ENCODE measurements around the gene UNKL.

UNKL gene

DNA sequence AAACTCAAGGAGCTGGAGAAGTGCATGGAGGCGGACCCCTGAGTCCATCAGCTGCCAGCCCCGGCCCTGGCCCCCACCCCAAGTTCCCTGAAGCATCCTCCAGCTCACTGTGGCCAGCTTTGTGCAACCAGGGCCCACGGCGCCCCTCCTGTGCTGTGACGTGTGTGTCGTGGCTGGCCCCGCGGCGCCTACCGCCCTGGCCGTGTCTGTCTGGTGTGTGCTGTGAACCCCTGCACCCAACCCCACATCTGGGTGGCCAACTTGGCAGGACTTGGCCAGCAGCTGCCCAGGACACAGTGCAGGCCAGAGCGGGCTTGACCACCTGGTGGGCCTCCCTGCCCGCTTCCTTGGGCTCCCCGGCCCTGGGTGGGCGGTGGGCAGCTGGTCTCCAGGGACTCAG lies 66.1 kb downstream of the UNKL start:
- Histone ChIP-seq H2AFZ (ENCODE audit: low read length) (no peak overlapping the region), H3K27me3 (ENCODE audit: insufficient read depth, low read length) (peaks cover 4% of the 10 kb centered on the region; the same call in 1 of the 2 replicates), H3K9me3 (ENCODE audit: low read length) (no peaks in the 10 kb centered on the region), H3F3A (ENCODE audit: insufficient read depth, low read length) (no peaks in the 10 kb centered on the region), H3K4me2 (ENCODE audit: low read length) (no peak overlapping the region), H3K9me2 (ENCODE audit: low read depth, low read length) (no peaks in the 10 kb centered on the region), H3K4me3 (ENCODE audit: low read depth, low read length, poor library complexity, severe bottlenecking) (no peak overlapping the region), H3K79me2 (ENCODE audit: insufficient read depth, low read length) (0 out of 2 replicates have a peak, but pooled peaks cover 7% of the 10 kb centered on the region), H3K36me3 (ENCODE audit: insufficient read depth, low read length) (peaks cover 19% of the 10 kb centered on the region), H3K4me1 (ENCODE audit: insufficient read depth, low read length, severe bottlenecking) (peaks cover 35% of the 10 kb centered on the region), H3K9ac (ENCODE audit: low read length) (no peak overlapping the region), H4K20me1 (ENCODE audit: insufficient read depth, low read length) (no peaks in the 10 kb centered on the region), H3K27ac (ENCODE audit: low read depth, low read length, poor library complexity, severe bottlenecking) (no peak overlapping the region)
- TF ChIP-seq, protein P1, sequence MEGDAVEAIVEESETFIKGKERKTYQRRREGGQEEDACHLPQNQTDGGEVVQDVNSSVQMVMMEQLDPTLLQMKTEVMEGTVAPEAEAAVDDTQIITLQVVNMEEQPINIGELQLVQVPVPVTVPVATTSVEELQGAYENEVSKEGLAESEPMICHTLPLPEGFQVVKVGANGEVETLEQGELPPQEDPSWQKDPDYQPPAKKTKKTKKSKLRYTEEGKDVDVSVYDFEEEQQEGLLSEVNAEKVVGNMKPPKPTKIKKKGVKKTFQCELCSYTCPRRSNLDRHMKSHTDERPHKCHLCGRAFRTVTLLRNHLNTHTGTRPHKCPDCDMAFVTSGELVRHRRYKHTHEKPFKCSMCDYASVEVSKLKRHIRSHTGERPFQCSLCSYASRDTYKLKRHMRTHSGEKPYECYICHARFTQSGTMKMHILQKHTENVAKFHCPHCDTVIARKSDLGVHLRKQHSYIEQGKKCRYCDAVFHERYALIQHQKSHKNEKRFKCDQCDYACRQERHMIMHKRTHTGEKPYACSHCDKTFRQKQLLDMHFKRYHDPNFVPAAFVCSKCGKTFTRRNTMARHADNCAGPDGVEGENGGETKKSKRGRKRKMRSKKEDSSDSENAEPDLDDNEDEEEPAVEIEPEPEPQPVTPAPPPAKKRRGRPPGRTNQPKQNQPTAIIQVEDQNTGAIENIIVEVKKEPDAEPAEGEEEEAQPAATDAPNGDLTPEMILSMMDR (IDR thresholded peaks at IDR 0.05; ENCODE audit: low read length) = no peak
- TF ChIP-seq EZH2 (IDR thresholded peaks at IDR 0.05; ENCODE audit: borderline replicate concordance, low read length) = no peak

DNA sequence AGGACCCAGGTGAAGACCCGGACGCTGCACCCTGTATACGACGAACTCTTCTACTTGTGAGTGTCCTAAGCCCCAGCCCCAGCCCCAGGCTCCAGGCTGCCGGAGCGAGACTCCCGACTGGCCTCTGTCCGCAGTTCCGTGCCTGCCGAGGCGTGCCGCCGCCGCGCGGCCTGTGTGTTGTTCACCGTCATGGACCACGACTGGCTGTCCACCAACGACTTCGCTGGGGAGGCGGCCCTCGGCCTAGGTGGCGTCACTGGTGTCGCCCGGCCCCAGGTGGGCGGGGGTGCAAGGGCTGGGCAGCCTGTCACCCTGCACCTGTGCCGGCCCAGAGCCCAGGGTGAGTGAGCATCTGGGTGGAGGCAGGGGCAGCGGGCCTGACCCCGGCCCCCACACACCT lies 66.5 kb downstream of the UNKL start:
- Histone ChIP-seq H3K36me3 (ENCODE audit: insufficient read depth, low read length) (peaks cover 19% of the 10 kb centered on the region), H3K9ac (ENCODE audit: low read length) (no peak overlapping the region), H4K20me1 (ENCODE audit: insufficient read depth, low read length) (no peaks in the 10 kb centered on the region), H3K4me1 (ENCODE audit: insufficient read depth, low read length, severe bottlenecking) (peaks cover 32% of the 10 kb centered on the region), H3K79me2 (ENCODE audit: insufficient read depth, low read length) (0 out of 2 replicates have a peak, but pooled peaks cover 7% of the 10 kb centered on the region), H3K4me3 (ENCODE audit: low read depth, low read length, poor library complexity, severe bottlenecking) (no peak overlapping the region), H2AFZ (ENCODE audit: low read length) (no peak overlapping the region), H3K27me3 (ENCODE audit: insufficient read depth, low read length) (peaks cover 4% of the 10 kb centered on the region; the same call in 1 of the 2 replicates), H3K27ac (ENCODE audit: low read depth, low read length, poor library complexity, severe bottlenecking) (no peak overlapping the region), H3K4me2 (ENCODE audit: low read length) (no peak overlapping the region), H3F3A (ENCODE audit: insufficient read depth, low read length) (no peaks in the 10 kb centered on the region), H3K9me3 (ENCODE audit: low read length) (no peaks in the 10 kb centered on the region), H3K9me2 (ENCODE audit: low read depth, low read length) (no peaks in the 10 kb centered on the region)
- no peak for TF ChIP-seq EZH2 (IDR thresholded peaks at IDR 0.05; ENCODE audit: borderline replicate concordance, low read length)
- TF ChIP-seq, protein P1 (IDR thresholded peaks at IDR 0.05; ENCODE audit: low read length) = no peak

DNA sequence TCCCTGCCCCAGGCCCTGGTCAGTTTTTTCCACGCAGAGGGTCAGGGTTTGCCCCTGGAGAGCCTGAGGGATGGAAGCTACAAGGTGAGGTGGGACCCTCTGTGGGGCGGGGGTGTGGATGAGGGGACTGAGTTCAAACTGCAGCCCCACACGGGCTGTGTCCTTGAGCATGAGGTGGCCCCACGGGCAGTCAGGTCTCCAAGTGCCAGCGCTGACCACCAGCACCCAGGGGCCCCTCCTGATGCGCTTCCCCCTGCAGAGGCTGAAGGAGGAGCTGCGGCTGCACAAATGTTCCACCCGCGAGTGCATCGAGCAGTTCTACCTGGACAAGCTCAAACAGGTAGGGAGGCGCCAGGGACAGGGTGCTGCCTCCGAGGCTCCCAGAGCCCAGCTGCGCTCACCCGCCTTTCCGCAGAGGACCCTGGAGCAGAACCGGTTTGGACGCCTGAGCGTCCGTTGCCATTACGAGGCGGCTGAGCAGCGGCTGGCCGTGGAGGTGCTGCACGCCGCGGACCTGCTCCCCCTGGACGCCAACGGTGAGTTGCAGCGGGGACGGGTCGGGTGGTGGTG lies 67.1 kb downstream of the UNKL start:
- H4K20me1 ChIP-seq (ENCODE audit: insufficient read depth, low read length) = no peaks in the 10 kb centered on the region
- H3K27ac ChIP-seq (ENCODE audit: low read depth, low read length, poor library complexity, severe bottlenecking) = no peak overlapping the region
- peaks cover 31% of the 10 kb centered on the region for H3K4me1 ChIP-seq (ENCODE audit: insufficient read depth, low read length, severe bottlenecking)
- no peak overlapping the region for H3K4me2 ChIP-seq (ENCODE audit: low read length)
- H3K4me3 ChIP-seq (ENCODE audit: low read depth, low read length, poor library complexity, severe bottlenecking) = no peak overlapping the region
- H3K9me3 ChIP-seq (ENCODE audit: low read length) = no peaks in the 10 kb centered on the region
- no peak overlapping the region for H3K9ac ChIP-seq (ENCODE audit: low read length)
- H2AFZ ChIP-seq (ENCODE audit: low read length) = no peak overlapping the region
- H3K27me3 ChIP-seq (ENCODE audit: insufficient read depth, low read length) = peaks cover 4% of the 10 kb centered on the region; the same call in 1 of the 2 replicates
- no peaks in the 10 kb centered on the region for H3K9me2 ChIP-seq (ENCODE audit: low read depth, low read length)
- 0 out of 2 replicates have a peak, but pooled peaks cover 3% of the 10 kb centered on the region for H3K79me2 ChIP-seq (ENCODE audit: insufficient read depth, low read length)
- peaks cover 19% of the 10 kb centered on the region for H3K36me3 ChIP-seq (ENCODE audit: insufficient read depth, low read length)
- no peaks in the 10 kb centered on the region for H3F3A ChIP-seq (ENCODE audit: insufficient read depth, low read length)
- TF ChIP-seq, protein P1 (IDR thresholded peaks at IDR 0.05; ENCODE audit: low read length) = no peak
- no peak for TF ChIP-seq EZH2 (IDR thresholded peaks at IDR 0.05; ENCODE audit: borderline replicate concordance, low read length)

Measured in OCI-LY1 (cell line).